Endothelial cell (in vitro differentiated cells): ENCODE measurements around the gene ACVRL1. TPM values are rescaled to one million over a fixed set of nuclear protein-coding genes. Genes with fewer than 3 reads are reported as not detected.

Experiments used
- DNase-seq: peaks from one replicate; pipeline ENCODE4 v3.0.0; 2021; ENCODE audit warnings: low spot score
- H3K27ac Mint-ChIP-seq: one replicate; pipeline ENCODE4 v1.8.0; 2021; ENCODE audit warnings: mixed read lengths, inconsistent platforms; ENCODE audit not compliant: unreplicated experiment
- H3K27me3 Mint-ChIP-seq: one replicate; pipeline ENCODE4 v1.8.0; 2021; ENCODE audit warnings: mild to moderate bottlenecking, moderate library complexity, mixed read lengths, inconsistent platforms; ENCODE audit not compliant: unreplicated experiment
- H3K36me3 Mint-ChIP-seq: one replicate; pipeline ENCODE4 v1.8.0; 2021; ENCODE audit warnings: mild to moderate bottlenecking, low read depth, mixed read lengths, inconsistent platforms; ENCODE audit not compliant: unreplicated experiment
- H3K4me1 Mint-ChIP-seq: one replicate; pipeline ENCODE4 v1.8.0; 2021; ENCODE audit warnings: mild to moderate bottlenecking, mixed read lengths, inconsistent platforms; ENCODE audit not compliant: unreplicated experiment
- H3K4me3 Mint-ChIP-seq: one replicate; pipeline ENCODE4 v1.8.0; 2021; ENCODE audit warnings: mild to moderate bottlenecking, mixed read lengths, inconsistent platforms; ENCODE audit not compliant: unreplicated experiment
- H3K9me3 Mint-ChIP-seq: one replicate; pipeline ENCODE4 v1.8.0; 2021; ENCODE audit warnings: mixed read lengths, inconsistent platforms; ENCODE audit not compliant: unreplicated experiment
- CTCF ChIP-seq: fragments of 200-600 bp; sonication (generic); IDR thresholded peaks from one replicate; pipeline ENCODE4 v1.5.0; 2021; ENCODE audit warnings: antibody characterized with exemption; ENCODE audit not compliant: unreplicated experiment
- total RNA-seq: library from RNA; stranded (reverse); fragmentation: NEBNext Ultra II Directional; extraction: Animal tissue kit (Norgen Biotek cat#: 25700); gene quantifications from one replicate; pipeline ENCODE4 v1.2.1, GENCODE V29; 2021; ENCODE audit not compliant: unreplicated experiment

The ACVRL1 gene
- total RNA-seq, 1 donor from 2014 or later: 395 TPM

- Mint-ChIP-seq H3K27ac (no peak overlapping the region), H3K27me3 (peaks cover 1% of the 10 kb centered on the region), H3K4me1 (peaks cover 10% of the 10 kb centered on the region)
Observed at GRCh38 chr12:51932218-51933076, 25.1 kb downstream of the ACVRL1 start.

GRCh38 chr12:51934080-51934479 lies 26.8 kb downstream of the ACVRL1 start:
- H3K4me3 Mint-ChIP-seq: no peak overlapping the region
- no peak overlapping the region for H3K27ac Mint-ChIP-seq
- TF ChIP-seq CTCF: no peak

More at GRCh38 chr12:51932218-51933076, 25.1 kb downstream of the ACVRL1 start:
- no peak for TF ChIP-seq CTCF
- DNase-seq: no peak
- H3K36me3 Mint-ChIP-seq: peaks cover 8% of the 10 kb centered on the region
- no peak overlapping the region for H3K4me3 Mint-ChIP-seq
- no peaks in the 10 kb centered on the region for H3K9me3 Mint-ChIP-seq

GRCh38 chr12:51937926-51938325 lies 30.6 kb downstream of the ACVRL1 start:
- no peak for TF ChIP-seq CTCF
- H3K9me3 Mint-ChIP-seq: no peaks in the 10 kb centered on the region
- peaks cover 13% of the 10 kb centered on the region for H3K4me1 Mint-ChIP-seq
- H3K36me3 Mint-ChIP-seq: peaks cover 15% of the 10 kb centered on the region
- no peak overlapping the region for H3K4me3 Mint-ChIP-seq
- DNase-seq: no peak
- H3K27ac Mint-ChIP-seq: no peak overlapping the region
- H3K27me3 Mint-ChIP-seq: peaks cover 2% of the 10 kb centered on the region

More at GRCh38 chr12:51934080-51934479, 26.8 kb downstream of the ACVRL1 start:
- Mint-ChIP-seq H3K9me3 (no peaks in the 10 kb centered on the region), H3K4me1 (peaks cover 10% of the 10 kb centered on the region), H3K36me3 (peaks cover 8% of the 10 kb centered on the region), H3K27me3 (peaks cover 1% of the 10 kb centered on the region)
- no peak for DNase-seq

- TF ChIP-seq CTCF: no peak
- peaks cover 15% of the 10 kb centered on the region for H3K36me3 Mint-ChIP-seq
- H3K9me3 Mint-ChIP-seq: peaks cover 3% of the 10 kb centered on the region
- no peak overlapping the region for H3K4me3 Mint-ChIP-seq
- H3K27ac Mint-ChIP-seq: no peak overlapping the region
- DNase-seq: no peak
- H3K27me3 Mint-ChIP-seq: peaks cover 2% of the 10 kb centered on the region
- peaks cover 13% of the 10 kb centered on the region for H3K4me1 Mint-ChIP-seq
Observed at GRCh38 chr12:51938726-51939125, 31.4 kb downstream of the ACVRL1 start.

- TF ChIP-seq CTCF: no peak
- DNase-seq: no peak
- H3K27ac Mint-ChIP-seq: no peak overlapping the region
Observed at GRCh38 chr12:51941011-51941581, 33.8 kb downstream of the ACVRL1 start.

More at GRCh38 chr12:51941011-51941581, 33.8 kb downstream of the ACVRL1 start:
- H3K9me3 Mint-ChIP-seq: peaks cover 14% of the 10 kb centered on the region
- H3K36me3 Mint-ChIP-seq: peaks cover 15% of the 10 kb centered on the region
- H3K27me3 Mint-ChIP-seq: peaks cover 4% of the 10 kb centered on the region
- no peak overlapping the region for H3K4me3 Mint-ChIP-seq
- peaks cover 5% of the 10 kb centered on the region for H3K4me1 Mint-ChIP-seq
